HG03066 (cell line): ENCODE results near the gene SDK1.

Experiments used
- ATAC-seq: cut with Tn5 transposase; IDR thresholded peaks from one replicate; pipeline ENCODE4 v1.9.1; 2021; ENCODE audit warnings: low read depth; ENCODE audit not compliant: unreplicated experiment

The SDK1 gene

DNA sequence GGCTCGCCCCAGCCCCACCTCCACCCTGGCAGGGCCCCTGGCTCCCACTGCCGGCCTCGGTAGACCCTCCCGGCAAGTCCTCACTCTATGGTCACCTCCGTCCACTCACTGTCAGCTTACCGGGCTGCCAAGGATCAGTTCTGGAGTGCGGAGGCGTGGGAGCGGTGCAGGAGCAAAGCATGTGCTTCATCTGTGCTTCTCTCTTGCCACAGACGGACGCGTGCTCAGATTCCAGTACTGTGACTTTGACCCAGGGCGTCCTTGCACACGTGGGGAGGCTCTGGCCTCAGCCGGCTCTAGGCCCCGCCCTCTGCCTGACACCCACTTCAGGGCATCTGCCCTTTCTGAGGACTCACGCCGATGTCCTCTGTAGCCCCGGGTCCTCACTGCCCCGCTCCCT lies 833.6 kb downstream of the SDK1 start:
- ATAC-seq, result no peak

DNA sequence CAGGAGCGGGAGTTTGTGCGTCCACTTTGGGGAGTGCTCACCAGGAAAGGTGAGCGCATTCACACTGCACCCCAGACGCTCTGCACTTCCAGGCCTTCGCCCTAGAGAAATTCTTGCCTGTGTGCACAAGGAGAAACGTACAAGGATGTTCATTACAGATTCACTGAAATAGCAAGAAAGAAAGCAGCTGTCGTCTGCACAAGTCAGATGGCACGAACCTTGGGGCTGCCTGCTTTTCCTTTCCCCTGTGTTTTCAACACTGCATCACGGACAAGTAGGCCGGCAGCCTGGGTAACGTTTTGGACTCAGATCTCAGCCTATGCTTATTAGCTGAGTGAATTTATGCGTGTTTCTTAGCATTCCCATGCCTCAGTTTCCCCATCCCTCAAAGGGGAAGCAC lies 834.2 kb downstream of the SDK1 start:
- ATAC-seq, result no peak

DNA sequence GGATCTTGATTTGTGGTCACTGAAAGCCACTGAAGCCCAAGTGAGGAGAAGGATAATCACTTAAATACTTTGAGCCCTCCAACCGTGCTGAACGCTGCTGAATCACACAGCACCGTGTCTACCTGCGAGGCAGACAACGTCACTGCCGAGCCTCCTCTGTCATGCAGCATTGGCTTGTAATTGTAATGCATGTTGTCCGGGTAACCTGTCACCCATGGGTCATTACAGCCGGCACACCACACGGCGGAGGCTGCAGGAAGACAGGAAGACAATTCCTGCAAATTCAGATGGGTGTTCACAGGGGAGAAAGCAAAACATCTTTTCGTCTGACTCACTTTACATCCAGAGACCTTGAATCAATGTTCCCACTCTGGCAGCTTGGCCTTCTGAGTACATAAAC lies 835.0 kb downstream of the SDK1 start:
- no peak for ATAC-seq

DNA sequence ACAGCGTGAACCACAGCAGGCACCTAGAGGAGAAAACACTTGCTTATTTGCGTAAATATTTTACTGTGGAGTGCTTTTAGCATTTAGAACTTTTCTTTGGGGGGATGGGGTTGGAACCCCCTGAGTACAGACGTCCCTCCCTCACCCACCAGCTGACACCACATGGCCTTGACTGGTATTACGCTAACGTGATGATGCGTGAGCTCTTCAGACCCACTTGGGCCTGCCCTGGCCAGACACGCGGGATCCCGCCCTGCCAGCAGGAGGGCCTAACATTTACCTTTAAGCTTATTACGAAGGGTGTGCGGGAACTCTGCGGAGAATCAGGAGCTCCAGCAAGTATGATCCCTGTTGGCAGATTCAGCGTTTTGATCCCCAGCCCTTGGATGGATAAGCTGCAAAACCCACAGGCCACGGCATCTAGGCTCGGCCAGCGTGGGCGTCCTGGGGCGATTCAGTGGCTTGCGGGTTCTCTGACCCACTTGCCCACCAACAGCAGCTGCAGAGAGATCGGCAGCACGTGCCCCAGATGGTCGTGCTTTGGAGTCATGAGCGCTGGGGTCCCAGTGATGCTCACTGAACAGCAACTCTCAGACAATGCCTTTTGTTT lies 835.6 kb downstream of the SDK1 start:
- ATAC-seq, result no peak

DNA sequence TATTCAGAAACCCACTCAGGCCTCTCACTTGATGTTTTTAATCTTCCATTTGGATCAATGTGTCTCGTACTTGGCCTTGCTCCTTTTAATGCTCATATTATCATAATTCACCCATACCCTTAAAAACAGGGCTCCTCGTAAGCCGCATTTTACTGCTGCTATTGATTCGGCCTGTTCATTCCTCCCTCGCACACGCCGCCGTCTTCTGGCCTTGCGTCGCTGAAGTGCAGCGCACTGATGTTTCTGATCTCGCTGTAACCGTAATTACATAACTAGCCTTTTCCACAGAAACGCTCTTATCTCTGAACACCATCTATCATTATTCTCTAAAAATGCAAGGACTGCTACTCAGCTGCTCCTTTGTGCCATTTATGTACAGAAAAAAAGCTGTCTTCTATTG lies 836.5 kb downstream of the SDK1 start:
- ATAC-seq, result no peak

DNA sequence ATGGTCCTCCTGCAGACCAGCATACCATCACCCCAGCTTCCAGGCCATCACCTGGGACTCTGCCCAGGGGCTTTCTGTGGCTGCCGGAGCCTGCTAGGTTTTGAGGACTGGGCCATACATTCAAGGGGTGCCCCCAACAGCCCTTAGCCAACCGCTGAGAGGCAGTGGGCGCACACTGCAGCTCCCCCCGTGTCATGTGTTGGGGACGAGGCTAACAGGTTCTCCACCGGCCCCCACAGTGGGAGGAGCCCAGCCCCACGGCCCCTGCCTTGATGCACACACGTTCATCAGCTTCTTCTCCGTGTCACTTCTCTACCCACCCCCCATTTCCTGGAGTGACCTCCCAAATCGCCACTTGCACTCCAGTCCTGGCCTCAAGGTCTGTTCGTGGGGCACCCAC lies 837.8 kb downstream of the SDK1 start:
- no peak for ATAC-seq

DNA sequence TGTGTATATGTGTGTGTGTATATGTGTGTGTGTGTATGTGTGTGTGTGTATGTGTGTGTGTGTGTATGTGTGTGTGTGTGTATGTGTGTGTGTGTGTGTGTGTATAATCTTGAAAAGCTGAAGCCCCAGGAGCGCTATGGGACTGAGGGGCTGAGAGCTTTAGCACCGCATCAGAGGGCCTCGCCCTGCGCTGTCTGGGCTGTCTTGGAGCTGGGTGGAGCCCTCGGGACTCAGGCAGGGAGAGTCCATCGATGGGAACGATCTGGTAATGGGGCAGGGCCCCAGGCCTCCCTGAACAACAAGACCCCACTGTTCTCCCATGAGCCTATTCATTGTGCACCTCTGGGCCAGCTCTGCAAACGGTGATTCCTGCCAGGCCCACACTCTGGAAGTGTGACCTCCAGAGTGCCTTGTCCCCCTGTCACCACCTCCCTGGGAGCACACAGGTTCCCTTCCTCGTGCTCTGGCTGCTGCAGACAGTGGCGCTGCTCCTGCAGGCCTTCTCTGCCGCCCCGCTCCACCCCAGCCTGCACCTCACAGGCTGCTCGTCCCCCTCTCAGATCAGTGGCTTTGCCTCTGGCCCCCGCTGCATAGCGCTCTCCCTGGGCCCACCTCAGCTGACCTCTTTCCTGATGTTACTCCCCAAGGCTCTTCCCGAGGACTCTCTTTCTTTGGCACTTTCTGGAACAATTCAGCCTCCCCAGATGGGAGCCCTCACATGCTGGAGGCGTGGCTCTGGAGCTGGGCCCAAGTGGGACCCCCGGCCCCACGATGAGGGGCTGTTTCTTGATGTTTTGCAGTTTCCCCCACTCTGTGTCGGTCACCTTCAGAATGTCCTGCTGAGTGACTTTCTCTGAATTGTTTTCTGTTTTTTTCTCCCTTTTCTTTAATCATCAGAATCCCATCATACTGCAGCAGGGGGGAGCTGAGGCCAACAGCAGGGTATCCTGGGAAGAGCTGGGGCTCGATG lies 838.9 kb downstream of the SDK1 start:
- ATAC-seq, result no peak

DNA sequence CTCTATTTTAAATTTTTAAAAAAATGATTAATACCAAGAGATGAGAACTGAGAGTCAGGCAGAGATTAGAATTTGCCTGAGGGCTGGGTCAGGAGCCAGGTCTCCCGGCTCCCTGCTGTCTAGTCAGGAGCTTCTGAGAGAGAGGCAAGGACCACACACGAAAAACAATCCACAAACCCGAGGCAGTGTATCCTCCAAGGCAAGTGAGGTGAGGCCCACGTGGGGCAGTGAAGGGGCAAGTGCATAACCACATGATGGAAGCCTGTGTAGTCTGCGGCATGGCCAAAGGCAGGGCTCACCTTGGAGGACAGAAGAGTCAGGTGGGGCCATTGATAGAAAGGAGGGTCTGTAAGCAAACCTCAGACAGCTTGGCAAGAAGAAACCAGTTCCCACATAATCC lies 839.9 kb downstream of the SDK1 start:
- ATAC-seq, result no peak

DNA sequence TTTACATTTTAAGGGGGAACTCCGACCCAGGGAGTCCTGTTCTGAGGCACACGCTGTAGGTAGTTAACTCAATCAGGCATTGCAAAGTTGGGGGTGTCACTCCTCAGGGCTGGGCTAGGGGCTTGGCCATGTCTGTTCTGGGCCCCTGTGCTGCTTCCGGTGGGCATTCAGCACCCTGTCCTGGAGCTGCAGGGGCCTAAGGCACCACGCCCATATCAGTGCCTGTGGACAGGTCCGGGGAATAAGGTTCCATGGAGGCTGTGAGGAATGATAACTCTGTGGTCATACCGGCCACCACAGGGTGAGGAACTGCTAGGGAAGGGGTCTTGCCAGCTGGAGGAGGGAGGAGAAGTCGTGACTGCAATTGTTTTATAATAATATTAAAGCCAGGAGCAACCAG lies 842.0 kb downstream of the SDK1 start:
- ATAC-seq, result no peak

DNA sequence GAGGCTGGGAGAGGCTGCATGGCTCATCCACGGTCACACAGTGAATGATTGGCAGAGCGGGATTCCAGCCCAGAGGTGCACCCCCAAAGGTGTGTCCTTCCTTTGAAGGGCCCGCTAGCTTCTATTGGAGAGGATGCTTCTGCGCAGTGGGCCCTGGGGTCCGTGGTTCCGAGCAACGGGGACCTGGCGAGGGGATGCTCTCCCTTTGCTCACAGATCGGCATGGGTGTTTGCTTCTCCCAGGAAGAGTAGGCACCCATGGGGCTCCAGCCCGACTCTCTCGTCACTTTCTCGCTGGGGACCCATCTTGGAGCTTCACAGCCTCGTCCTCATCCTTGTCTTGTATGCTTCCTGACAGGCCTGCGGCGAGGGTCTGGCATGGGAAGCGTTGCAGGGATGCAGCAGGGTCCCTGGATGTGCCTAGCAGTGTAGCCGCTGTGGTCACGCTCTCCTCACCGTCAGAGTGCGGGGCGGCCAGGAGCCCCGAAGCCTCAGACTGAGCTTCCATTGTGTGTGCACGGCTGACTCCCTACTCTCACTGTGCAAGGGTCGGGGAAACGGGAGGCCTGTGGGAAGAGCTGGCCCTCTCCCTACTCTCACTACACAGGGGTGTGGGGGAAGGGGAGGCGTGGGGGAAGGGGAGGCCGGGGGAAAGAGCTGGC lies 842.6 kb downstream of the SDK1 start:
- ATAC-seq, result no peak

DNA sequence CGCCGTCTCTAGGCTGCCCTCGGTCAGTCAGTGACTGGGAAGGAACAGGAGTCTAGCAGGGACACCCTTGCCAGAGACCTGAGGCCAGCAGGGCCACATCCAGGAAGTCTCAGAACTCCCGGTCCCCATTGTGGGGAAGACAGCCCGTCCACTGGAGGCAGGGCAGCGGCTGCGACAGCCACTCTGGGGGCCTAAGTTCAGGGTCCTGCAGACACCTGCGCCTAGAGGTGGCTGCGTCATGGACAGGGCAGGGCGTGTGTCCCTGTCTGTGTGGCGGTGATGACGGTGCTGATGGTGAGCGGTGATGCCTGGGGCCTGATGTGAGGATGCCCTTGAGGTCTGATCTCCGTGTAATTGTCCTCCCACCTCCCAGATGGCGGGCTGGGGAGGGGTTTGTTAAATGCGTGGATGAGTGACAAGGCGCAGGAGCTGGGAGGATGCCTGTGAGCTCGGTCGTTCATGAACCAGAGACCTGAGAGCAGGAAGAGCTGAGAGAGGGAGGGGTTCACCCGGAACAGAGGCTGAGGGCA lies 843.2 kb downstream of the SDK1 start:
- ATAC-seq, result no peak

DNA sequence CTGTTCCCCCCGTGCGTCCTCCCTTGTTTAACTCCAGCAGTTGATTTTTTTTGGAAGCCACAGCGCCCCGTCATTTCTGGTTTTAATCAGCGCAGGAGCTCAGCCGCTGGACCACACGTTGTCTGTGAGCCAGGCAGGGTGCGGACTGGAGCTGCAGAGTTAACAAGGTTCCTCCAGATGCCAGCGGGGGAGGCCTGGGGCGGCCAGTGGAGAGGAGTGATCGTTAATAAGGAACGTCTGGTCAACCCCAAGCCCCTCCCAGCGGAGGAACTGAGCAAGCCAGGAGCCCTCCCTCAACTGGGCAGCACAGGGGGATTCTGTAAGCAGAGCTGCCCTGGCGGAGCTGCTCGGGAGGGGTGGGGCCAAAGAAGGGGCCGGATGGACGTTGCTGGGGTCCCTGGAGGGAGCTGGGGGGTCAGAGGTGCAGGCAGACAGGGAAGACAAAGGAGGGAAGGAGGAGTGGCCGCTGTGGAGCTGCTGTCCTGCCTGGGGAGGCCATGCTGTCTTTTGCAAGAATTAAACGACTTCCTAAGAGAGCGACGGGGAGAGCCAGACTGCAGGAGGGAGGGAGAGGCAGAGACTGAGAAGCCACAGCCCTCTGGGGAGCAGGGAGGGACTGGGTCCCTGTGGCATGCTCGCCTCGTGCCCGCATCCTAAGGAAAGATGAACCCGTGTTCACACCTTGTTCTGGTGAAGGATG lies 843.9 kb downstream of the SDK1 start:
- ATAC-seq, result no peak

DNA sequence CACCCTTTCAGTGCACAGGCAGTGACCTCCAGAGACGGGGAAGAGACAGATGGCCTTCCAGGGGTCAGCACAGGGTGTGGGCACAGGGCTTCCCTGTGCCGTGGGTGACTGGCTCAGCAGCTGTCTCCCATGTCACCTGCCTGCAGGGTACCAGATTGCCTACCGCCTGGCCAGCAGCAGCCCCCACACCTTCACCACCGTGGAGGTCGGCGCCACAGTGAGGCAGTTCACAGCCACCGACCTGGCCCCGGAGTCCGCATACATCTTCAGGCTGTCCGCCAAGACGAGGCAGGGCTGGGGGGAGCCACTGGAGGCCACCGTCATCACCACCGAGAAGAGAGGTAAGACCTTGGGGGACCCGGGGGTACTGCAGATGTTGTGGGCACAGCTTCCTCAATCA lies 844.5 kb downstream of the SDK1 start:
- no peak for ATAC-seq

DNA sequence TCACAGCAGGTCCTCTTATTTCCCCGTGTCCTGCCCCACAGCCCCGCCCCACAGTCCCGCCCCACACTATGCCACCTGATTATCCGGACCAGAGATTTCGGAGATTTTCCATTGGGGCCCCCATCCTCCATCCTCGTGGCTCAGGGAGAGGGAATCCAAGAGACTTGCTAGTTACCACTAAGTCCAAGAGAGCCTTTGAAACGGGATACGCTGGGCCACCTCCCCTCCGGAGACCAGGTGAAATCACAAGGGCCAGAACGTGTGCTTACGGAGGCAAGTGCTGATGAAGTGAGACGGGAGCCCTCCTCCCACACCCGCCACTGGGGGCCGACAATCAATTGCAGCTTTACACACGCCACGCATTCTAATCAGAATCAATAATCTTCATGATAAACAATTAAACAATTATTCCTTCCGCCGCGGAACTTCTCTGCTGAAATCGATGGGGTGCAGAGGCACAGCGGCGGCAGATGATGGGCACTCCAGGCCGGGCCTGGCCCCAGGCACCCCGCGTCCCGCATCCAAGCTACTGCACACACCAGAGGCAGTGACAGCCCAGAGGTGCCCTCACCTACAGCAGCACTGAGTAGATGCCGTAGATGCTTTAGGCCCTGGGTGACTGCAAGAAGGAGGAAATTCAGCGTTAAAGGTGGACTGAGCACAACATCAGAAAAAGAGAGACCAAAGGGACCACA lies 847.0 kb downstream of the SDK1 start:
- ATAC-seq, result no peak

DNA sequence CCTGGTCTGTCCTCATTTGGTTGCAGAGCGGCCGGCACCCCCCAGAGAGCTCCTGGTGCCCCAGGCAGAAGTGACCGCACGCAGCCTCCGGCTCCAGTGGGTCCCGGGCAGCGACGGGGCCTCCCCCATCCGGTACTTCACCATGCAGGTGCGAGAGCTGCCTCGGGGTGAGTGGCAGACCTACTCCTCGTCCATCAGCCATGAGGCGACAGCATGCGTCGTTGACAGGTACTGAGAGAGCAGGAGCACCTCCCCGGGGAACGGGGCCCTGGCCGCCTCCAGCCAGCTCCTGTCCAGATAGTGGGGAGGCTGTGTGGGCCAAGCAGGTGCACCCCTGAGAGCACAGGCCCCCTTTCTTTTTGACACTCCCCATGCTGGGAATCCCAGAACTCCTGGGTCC lies 848.2 kb downstream of the SDK1 start:
- no peak for ATAC-seq

DNA sequence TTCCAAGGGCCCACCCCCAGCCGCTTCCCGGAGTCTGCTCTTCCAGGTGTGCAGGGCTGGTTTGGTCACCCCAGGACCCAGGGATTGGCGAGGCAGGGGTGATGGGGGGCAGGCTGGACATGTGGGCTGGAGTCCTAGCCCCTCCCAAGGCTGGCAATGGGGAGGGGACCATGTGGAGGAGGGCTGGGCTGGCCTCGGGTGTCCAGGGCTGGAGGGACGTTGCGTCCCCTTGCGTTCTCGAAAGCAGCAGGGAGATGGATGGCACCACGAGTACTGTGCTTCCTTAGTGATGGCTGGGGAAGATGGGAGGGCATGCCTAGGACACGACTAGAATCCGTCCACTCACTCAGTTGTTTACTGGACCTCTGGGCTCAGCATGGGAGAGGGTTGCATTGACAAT lies 848.6 kb downstream of the SDK1 start:
- ATAC-seq, result no peak

DNA sequence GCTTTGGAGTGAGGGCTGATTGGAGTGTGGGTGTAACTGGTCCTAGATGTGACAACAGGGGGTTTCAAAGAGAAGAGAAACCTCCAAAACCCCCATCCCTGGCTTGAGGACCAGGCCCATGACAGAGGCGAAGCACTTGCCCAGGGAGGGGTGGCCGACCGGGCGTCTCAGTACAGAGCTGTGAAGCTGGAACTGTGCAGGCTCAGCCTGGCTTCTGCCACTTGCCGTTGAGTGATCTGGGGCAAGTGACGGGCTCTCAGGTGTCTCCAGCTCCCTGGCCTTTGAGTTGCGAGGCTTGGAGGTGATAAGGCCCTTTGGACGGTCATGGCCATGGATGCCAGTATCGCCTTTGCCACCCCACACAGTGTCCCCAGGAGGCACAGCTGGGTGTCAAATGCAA lies 849.7 kb downstream of the SDK1 start:
- ATAC-seq, result no peak

DNA sequence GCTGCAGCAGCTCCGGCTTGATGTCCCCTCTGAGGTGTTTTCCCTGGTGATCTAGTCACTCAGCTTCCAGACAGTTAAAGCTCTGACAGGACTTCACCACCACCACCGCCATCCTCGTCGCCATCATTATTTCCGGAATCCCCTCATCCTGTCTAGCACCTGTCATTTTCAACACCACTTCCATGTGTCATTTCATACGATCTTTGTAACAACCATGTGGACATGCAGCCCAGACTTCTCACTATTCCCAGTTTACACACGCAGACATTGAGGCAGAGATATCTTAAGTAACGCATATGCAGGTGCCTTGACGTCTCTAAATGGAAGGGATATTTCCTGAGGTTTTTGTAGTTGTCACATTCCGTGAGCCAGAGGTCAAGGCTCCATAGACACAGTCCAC lies 850.5 kb downstream of the SDK1 start:
- ATAC-seq, result no peak

DNA sequence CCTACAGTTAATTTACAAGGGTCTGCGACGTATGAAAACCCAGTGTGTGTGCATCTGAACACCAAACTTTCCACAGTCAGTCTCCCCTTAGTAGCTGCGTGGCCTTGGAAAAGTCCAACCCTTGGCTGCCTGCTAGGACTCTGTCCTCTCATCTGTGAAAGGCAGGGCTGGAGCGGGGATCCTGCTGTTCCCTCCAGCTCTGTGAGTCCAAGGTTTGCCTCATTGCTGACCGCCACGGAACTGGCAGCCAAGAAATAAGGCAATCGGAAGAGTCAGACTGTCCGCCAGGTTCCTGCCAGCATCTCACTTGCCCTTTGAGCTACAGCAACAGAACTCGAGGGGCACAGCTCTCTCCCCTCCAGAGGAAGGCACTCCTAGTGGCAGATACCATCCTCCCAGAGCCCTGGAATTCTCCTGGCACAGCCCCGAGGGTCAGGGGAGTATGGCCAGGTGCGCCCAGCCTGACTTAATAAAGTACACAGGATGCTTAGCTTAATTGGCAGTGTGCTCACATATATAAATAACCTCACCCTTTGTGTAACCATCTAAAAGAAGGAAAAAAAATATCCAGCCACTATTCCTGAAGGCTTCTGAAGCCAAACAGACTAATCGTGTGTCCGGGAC lies 851.0 kb downstream of the SDK1 start:
- ATAC-seq, result no peak
